NCI-H2107 treated with DMSO at 0.1 percent for 48 hours (cell line): ENCODE data around the gene ADAMTSL3.

ENCODE experiments used
- DNase-seq: peaks from one replicate; lab custom pipeline; 2025; ENCODE audit not compliant: unreplicated experiment; lab: John Stamatoyannopoulos, UW

ADAMTSL3 gene, protein sequence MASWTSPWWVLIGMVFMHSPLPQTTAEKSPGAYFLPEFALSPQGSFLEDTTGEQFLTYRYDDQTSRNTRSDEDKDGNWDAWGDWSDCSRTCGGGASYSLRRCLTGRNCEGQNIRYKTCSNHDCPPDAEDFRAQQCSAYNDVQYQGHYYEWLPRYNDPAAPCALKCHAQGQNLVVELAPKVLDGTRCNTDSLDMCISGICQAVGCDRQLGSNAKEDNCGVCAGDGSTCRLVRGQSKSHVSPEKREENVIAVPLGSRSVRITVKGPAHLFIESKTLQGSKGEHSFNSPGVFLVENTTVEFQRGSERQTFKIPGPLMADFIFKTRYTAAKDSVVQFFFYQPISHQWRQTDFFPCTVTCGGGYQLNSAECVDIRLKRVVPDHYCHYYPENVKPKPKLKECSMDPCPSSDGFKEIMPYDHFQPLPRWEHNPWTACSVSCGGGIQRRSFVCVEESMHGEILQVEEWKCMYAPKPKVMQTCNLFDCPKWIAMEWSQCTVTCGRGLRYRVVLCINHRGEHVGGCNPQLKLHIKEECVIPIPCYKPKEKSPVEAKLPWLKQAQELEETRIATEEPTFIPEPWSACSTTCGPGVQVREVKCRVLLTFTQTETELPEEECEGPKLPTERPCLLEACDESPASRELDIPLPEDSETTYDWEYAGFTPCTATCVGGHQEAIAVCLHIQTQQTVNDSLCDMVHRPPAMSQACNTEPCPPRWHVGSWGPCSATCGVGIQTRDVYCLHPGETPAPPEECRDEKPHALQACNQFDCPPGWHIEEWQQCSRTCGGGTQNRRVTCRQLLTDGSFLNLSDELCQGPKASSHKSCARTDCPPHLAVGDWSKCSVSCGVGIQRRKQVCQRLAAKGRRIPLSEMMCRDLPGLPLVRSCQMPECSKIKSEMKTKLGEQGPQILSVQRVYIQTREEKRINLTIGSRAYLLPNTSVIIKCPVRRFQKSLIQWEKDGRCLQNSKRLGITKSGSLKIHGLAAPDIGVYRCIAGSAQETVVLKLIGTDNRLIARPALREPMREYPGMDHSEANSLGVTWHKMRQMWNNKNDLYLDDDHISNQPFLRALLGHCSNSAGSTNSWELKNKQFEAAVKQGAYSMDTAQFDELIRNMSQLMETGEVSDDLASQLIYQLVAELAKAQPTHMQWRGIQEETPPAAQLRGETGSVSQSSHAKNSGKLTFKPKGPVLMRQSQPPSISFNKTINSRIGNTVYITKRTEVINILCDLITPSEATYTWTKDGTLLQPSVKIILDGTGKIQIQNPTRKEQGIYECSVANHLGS (N-terminal part only)

DNA sequence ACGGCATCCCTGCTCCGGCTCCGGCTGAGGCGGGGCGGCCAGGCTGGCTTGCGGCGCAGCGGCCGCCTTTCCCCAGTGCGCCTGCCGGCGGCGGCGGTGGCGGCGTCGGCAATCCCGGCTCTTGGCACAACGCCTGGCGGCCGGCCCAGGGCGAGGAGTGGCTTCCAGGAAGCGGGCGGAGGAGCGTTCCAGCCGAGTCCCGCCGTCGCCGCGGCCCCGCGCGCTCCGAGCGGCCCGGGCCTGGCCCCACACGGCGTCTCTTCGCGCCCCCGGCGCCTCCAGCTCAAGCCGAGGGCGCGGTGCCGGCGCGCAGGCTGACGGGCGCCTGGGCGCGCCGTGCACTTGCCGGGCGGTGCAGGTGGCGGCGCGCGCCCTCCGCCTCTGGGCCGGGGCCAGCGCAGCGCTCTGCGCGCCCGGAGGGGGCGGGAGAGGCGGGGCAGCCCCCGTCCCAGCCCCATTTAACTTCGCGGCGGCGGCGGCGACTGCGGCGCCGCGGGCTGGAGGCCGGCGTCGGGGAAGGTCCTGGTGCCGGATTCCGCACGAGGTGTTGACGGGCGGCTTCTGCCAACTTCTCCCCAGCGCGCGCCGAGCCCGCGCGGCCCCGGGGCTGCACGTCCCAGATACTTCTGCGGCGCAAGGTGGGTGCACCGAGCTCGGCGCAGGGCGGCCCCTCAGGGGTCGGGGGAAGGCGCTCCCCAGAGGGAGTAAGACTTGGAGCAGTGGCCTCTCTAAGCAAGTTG, at the start of gene ADAMTSL3:
TSS of gene ADAMTSL3 (plus strand) at position 485 of the 740 bp plus-strand sequence. CDS start 1,639 bp downstream, outside the sequence.
- no peak for DNase-seq

DNA sequence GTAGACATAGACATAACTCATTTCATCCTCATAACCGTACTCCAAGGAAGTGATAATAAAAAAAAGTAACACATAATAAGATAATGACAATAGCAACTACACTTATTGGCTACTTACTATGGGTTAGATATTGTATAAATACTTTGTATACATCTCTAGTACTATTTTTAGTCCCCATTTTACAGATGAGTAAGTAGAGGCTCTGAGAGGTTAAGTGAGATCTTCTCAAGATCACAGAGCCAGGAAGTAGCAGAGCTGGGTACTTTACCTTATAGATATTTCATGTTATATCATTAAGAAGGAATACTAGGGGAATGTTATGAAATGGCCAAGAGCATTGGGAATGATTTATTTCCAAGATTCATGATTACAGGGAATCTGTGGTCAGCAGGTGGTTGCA, 49.4 kb upstream of the ADAMTSL3 start:
- DNase-seq, result no peak

DNA sequence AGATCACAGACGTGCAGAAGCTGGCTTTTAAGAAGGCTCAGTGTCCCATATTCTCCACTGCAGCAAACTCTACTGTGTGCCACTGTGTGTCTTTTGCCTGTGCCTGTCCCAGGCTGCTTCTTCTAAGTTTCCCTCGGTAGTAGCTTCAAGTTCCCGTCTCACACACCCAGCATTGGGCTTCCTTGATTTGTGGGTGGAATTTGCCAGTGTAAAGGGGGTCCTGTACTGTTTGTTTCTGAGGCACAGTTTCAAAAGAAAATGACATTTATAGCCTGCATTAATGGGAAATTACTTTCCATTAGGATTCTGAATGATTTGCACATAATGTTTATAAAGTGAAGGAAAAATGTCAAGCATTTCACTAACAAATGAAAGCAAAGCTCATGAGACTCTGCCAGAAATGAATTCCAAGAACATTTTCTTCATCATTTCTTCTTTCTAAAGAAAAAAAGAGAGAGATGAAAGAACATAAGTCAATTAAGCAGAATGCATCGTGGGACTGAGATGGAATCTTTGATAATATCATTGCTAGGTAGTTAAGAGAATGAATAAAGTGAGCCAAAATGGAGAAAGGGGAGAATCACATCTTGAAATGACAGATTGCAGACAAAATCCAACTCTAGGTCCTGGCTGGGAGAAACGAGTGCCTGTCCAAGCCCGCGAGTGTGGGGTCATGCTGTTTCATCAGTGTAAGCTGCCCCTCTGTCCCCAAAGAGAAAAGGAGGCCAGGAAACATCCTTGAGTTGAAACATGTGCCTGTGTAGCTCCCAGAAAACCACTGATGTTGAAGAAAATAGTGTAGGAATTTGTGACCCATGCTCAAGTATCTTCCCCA, 48.6 kb upstream of the ADAMTSL3 start:
- no peak for DNase-seq

DNA sequence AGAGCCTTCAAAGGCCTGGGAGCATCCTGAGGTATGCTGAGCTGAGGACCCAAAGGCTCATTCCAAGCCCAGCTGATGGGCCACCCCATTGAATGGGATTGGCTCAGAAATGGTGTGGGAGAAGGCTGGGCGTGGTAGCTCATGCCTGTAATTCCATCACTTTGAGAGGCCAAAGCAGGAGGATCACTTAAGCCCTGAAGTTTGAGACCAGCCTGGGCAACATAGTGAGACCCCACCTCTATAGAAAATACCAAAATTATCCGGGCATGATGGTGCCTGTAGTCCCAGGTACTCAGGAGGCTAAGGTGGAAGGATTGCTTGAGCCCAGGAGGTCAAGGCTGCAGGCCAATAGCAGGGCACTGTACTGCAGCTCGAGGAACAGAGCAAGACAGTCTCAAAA, 43.8 kb upstream of the ADAMTSL3 start:
- no peak for DNase-seq

DNA sequence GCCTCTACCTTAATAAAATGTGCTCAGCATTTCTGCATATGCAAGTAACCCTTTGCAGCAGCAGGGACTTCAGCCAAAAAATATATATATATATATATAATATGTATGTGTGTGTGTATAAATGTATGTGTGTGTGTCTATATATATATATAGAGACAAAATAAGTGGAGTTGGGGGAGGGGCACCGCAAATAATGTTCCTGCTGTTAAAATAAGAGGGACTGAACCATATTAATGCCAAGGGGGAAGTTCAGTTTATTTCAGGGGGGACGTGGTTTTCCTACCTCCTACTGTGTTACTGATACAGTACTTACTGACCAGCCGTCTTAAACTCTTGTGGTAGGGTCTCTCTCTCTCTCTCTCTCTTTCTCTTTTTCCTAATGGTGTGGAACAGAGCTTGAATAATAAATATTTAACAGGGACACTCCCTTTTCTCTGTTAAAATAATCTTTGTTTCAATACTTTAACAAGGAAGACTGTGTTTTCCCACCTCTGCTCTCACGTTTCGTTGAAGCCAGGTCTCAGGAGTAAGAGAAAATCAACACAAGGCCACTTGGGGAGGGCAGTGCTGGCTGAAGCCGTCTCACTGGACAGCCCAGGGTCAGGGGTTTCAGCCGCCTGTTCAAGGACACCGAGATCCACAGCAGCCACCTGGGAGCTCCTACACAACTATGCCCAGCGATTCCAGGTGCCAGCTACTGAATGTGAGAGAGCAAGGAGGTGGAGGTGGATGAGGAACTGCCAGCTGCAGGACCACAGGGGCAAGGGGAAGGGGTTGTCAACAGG, 42.8 kb upstream of the ADAMTSL3 start:
- DNase-seq, result no peak

DNA sequence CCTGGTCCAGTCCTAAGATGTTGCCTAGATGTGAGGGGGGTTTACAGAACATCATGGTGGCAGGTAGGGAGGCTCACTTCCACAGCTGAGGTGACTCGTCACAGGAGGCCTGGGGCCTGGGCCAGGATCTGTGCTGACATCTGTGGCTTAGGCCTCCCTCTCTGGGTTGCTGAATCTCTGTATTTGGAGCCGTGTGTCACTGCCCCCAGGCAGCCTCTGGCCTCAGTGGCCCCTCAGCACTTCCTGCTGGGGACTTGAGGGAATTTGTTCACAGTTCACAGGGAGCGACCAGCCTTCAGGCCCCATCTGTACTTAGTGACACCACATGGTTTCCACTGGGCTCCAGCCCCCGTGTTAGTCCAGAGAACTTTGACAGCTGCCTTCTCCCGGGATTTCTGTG, 41.7 kb upstream of the ADAMTSL3 start:
- DNase-seq, result no peak

DNA sequence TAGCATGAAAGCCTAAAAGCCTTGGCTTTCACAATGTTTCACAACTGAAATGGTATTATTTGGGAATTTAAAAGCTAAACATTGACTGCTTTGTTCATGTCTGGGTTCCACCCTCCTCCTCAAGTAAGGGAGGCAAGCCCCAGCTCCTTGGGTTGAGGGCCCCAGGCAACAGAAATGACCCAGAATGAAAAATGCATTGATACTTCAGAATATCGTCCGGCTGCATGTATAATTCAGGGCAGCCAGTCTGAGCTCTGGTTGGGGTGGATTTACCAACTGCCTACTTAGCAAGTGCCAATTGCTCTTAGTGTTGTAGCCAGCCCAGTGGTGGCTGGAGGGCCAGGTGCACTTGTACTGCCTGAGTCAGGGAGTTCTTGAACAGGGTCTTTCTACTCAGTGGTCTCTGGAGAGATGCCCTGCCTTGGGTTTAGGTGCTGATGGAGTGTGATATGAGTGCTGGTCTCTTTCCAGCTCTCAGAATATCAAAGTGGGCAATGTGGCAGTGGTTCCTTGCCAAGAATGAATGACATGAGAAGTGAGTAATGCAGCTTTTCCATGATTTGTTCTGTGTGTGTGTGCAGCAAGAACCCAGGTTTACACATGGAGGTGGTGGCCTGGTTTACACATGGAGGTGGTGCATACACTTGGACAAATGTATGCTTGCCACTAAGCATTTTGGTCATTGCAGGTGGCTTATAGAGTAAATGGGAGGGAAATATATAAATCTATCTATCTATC, 40.9 kb upstream of the ADAMTSL3 start:
- no peak for DNase-seq

DNA sequence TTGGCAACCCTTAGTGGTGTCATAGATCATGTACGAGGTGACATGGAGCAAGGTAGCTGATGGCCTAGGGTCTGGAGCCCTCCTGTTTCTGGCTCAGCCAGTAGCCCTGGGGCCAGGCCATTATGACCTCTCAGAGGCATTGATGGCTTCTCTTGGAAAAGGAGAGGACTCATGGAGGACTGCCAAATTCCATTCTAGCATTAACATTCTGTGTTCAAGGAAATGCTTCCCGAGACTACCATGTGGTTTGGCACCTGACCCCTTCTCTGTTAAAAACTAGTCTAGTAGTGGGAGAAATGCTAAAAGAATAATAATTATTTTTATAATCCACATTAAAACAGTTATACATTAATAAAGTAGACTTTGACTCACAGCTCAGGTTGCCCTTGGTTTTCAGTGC, 40.2 kb upstream of the ADAMTSL3 start:
- no peak for DNase-seq

DNA sequence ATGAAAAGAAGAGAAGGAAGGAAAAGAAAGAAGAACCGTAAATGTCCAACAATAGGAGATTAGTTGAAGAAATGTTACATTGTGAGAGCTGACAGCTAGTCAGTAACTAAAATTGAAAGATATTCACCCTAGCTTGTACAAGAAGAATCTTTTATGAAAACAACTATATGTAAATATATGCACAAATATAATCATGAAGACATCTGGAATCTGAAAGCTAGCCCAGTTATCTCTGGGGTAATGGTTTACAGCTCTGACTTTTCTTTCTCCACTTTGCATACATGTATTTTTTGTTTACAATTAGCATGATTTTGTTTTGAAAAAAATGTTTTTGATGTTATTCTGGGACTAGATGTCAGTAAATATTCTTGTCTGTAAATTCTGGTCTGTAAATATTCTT, 37.1 kb upstream of the ADAMTSL3 start:
- DNase-seq, result no peak

DNA sequence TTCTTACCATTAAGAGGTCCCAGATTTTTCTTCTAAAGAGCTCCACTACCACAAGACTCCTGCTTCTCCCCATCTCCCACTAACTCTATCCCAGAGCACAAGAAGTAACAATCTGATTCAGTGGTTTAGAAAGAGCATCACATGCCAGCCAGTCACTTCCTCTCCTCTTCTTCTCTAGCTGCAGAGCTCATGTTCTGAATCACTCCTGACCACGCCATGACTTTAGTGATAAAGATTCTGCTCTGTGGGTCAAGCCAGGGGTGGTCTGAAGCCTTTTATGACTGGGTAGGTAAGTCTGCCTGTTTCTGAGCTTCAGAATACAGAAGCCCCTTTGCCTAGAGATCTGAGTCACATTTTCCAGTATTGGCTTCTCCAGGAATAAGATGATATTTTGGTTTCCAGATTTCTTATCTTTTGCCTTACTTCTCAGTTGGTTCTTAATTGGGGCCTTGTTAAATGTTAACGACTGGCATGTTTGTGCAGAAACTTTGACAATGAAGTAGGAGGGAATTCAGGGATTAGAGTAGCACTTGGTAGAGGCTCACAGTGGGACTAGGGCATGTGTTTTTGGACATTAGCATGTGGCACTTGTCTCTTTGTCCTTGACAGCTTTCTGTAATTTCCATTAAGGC, 27.6 kb upstream of the ADAMTSL3 start:
- DNase-seq, result no peak

DNA sequence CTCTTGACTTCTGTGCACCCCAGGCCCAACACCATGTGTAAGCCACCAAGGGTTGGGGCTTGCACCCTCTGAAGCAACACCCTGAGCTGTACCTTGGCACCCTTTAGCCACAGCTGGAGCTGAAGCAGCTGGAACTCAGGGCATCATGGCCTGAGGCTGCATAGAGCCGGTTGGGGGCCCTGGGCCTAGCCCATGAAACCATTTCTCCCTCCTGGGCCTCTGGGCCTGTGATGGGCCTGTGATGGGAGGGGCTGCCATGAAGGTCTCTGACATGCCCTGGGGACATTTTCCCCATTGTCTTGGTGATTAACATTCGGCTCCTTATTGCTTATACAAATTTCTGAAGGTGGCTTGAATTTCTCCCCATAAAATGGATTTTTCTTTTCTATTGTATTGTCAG, 22.4 kb upstream of the ADAMTSL3 start:
- DNase-seq, result no peak

DNA sequence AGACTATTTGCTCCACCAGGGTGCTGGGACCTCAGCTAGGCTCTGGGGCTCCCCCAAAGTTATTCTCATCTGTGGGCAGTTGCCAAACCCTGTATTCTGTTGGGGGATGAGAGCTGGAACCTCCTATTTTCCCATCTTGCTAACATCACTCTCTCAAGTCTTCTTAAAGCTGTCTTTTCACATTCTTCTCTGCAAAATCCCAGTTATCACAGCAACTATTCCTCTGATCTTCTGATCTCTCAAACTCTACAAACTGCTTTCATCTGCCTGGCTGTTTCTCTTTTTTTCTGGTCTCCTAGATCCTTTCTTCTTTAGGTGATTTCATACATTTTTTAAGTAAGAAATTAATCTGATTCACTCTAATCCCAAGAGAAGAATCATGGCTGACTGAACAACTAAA, 10.7 kb upstream of the ADAMTSL3 start:
- DNase-seq, result no peak

DNA sequence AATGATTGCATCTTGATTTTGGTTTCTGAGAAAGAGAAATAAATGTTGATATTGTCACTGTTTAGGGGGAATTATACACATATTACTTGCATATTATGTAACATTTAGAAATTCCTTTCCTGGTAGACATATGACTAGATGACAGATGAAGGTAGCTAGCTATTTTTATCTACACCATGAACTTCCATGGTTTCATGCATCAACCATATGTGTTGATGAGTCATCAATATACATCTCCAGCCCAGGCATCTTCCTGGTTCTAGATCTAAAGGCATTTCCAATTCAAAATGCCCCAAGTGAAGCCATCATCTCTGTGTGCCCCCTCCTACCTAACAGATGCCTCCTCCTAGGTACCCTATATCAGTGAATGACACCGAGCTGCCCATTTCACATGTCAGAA, 9.5 kb upstream of the ADAMTSL3 start:
- no peak for DNase-seq

DNA sequence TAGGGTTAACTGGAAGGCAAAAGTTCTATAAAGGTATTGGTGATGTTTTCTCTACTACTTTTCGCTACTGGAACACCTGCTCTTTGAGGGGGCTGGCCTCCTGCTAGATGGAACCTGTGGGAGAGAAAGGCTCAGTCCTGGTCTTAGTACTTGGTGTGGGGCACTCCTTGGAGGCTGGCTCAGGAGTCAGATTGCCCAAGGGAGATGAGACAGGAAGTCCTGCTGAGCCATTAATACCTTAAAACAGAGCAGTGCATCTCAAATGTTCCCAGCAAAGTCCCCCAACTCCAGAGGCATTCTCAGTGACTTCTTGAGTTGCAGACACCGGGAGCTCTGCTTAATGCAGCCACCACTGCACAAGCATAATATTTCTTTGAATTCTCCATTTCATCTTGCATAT, 3.1 kb upstream of the ADAMTSL3 start:
- no peak for DNase-seq

DNA sequence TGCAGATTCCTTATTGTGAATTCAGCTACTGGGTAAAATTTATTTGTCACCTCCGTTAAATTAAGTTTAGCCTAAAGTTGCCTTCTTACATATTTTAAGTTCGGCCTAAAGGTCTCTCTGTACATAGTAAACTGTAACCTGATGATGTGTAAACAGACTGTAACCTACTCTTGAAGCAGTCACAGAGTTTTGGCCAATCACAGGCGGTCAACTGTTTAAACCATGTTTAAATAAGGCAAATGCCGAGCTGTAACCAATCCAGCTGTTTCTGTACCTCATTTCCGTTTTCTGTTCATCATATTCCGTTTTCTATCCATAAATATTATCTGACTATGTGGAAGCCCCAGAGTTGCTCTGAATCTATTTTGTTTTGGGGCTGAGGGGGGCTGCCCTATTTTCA, 2.4 kb upstream of the ADAMTSL3 start:
- DNase-seq, result no peak

DNA sequence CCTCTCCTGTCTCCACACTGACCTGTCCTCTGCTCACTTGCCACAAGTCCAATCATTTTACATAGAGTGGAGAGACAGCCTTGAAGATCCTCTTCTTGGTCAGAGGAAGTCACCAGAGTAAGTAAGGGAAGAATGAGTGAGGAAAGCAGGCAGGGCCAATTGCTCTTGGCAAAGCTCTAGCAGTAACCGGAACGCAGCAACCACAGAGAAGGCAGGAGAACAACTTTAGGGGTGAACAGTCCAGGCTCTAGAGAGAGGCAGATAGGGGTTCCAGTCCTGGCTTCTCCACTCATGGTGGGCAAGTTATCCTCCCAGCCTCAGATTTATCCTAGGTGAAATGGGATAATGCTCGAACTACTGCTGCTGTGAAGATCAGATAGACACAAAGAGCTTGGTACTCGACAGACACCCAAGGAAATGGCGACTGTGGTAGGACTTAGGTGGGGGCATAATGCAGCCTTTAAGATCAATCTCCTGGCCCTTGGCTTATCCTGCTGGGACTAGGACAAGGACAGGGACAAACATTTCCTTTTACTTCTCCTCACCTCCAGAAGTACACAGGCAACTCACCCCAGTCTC, 1.2 kb upstream of the ADAMTSL3 start:
- DNase-seq, result no peak

DNA sequence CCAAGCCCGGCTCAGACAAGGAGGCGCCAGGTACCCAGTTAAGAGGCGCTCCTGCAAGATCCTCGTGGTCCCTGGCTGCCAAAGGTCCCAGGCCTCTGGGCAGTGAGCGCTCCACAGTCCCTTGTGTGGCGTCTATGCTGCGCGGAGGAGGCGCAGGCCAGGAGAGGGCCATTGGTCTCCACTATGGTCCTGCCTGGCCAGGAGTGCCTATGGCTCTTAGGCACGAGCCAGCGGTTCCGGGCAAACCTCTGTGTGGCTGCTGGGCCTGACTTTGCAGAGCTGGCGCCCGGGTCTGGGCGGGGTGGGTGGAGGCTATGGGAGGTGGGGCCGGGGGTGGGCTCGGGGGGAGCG, 660 bp upstream of the ADAMTSL3 start:
- no peak for DNase-seq
